ENCODE data around the gene FXYD3. TPM values are rescaled to one million over a fixed set of nuclear protein-coding genes. Genes with fewer than 3 reads are reported as not detected.
A peak's percentile ranks its signal among the peaks of the same experiment; 100 is the strongest.

The FXYD3 gene
- total RNA-seq, 1 donor from 2014 or later, result not detected

GRCh38 chr19:35122687-35123551 lies 7.3 kb downstream of the FXYD3 start:
- Mint-ChIP-seq H3K9me3 (ENCODE audit: unreplicated experiment) (no peaks in the 10 kb centered on the region), H3K27me3 (ENCODE audit: unreplicated experiment) (peaks cover 4% of the 10 kb centered on the region), H3K36me3 (ENCODE audit: low read depth, unreplicated experiment) (no peaks in the 10 kb centered on the region), H3K4me1 (ENCODE audit: unreplicated experiment) (peaks cover 9% of the 10 kb centered on the region), H3K27ac (ENCODE audit: unreplicated experiment) (no peak overlapping the region), H3K4me3 (ENCODE audit: unreplicated experiment) (no peak overlapping the region)
- TF ChIP-seq, protein P1, sequence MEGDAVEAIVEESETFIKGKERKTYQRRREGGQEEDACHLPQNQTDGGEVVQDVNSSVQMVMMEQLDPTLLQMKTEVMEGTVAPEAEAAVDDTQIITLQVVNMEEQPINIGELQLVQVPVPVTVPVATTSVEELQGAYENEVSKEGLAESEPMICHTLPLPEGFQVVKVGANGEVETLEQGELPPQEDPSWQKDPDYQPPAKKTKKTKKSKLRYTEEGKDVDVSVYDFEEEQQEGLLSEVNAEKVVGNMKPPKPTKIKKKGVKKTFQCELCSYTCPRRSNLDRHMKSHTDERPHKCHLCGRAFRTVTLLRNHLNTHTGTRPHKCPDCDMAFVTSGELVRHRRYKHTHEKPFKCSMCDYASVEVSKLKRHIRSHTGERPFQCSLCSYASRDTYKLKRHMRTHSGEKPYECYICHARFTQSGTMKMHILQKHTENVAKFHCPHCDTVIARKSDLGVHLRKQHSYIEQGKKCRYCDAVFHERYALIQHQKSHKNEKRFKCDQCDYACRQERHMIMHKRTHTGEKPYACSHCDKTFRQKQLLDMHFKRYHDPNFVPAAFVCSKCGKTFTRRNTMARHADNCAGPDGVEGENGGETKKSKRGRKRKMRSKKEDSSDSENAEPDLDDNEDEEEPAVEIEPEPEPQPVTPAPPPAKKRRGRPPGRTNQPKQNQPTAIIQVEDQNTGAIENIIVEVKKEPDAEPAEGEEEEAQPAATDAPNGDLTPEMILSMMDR (IDR thresholded peaks at IDR 0.05; ENCODE audit: unreplicated experiment), result no peak
- DNase-seq (ENCODE audit: low spot score), result no peak

DNA sequence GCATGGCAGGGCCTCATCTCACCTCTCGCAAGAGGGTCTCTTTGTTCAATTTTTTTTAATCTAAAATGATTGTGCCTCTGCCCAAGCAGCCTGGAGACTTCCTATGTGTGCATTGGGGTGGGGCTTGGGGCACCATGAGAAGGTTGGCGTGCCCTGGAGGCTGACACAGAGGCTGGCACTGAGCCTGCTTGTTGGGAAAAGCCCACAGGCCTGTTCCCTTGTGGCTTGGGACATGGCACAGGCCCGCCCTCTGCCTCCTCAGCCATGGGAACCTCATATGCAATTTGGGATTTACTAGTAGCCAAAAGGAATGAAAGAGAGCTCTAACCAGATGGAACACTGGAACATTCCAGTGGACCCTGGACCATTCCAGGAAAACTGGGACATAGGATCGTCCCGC lies 8.0 kb downstream of the FXYD3 start:
- Mint-ChIP-seq H3K36me3 (ENCODE audit: low read depth, unreplicated experiment) (no peaks in the 10 kb centered on the region), H3K27ac (ENCODE audit: unreplicated experiment) (no peak overlapping the region), H3K4me1 (ENCODE audit: unreplicated experiment) (peaks cover 9% of the 10 kb centered on the region), H3K27me3 (ENCODE audit: unreplicated experiment) (peaks cover 7% of the 10 kb centered on the region), H3K4me3 (ENCODE audit: unreplicated experiment) (no peak overlapping the region), H3K9me3 (ENCODE audit: unreplicated experiment) (no peaks in the 10 kb centered on the region)
- DNase-seq (ENCODE audit: low spot score), result no peak
- TF ChIP-seq, protein P1 (IDR thresholded peaks at IDR 0.05; ENCODE audit: unreplicated experiment), result no peak

GRCh38 chr19:35124098-35125060 lies 8.8 kb downstream of the FXYD3 start:
- no peaks in the 10 kb centered on the region for H3K9me3 Mint-ChIP-seq (ENCODE audit: unreplicated experiment)
- no peaks in the 10 kb centered on the region for H3K36me3 Mint-ChIP-seq (ENCODE audit: low read depth, unreplicated experiment)
- no peak overlapping the region for H3K27ac Mint-ChIP-seq (ENCODE audit: unreplicated experiment)
- H3K4me1 Mint-ChIP-seq (ENCODE audit: unreplicated experiment), result peaks cover 9% of the 10 kb centered on the region
- peak overlapping the region; percentile 74 for H3K4me3 Mint-ChIP-seq (ENCODE audit: unreplicated experiment)
- peak; percentile 56 for DNase-seq (ENCODE audit: low spot score)
- TF ChIP-seq, protein P1 (IDR thresholded peaks at IDR 0.05; ENCODE audit: unreplicated experiment), result no peak
- H3K27me3 Mint-ChIP-seq (ENCODE audit: unreplicated experiment), result peaks cover 7% of the 10 kb centered on the region

DNA sequence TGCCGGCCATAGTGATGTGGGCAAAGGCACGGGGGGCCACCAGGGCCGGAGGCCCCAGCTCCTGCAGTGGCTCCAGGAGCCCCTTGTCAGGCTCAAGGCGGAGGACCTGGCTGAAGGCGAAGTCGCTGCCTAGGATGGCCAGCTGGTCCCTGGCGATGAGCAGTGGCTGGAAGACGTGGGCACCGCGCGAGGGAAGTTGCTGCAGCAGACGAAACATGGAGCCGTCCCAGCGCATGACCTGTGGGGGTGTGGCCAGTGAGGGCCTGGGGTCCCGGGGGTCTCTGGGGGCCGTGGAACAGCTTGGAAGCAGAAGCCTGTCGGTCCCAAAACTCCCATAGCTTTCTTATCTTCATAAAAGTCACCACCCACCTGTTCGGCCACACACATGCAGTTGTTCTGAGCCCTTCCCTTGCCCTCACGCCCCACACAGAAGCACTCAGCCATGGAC lies 9.7 kb downstream of the FXYD3 start:
- TF ChIP-seq, protein P1 (IDR thresholded peaks at IDR 0.05; ENCODE audit: unreplicated experiment), result no peak
- no peak for DNase-seq (ENCODE audit: low spot score)
- peaks cover 9% of the 10 kb centered on the region for H3K4me1 Mint-ChIP-seq (ENCODE audit: unreplicated experiment)
- no peaks in the 10 kb centered on the region for H3K36me3 Mint-ChIP-seq (ENCODE audit: low read depth, unreplicated experiment)
- no peak overlapping the region for H3K27ac Mint-ChIP-seq (ENCODE audit: unreplicated experiment)
- H3K9me3 Mint-ChIP-seq (ENCODE audit: unreplicated experiment), result no peaks in the 10 kb centered on the region
- peaks cover 10% of the 10 kb centered on the region for H3K27me3 Mint-ChIP-seq (ENCODE audit: unreplicated experiment)
- no peak overlapping the region for H3K4me3 Mint-ChIP-seq (ENCODE audit: unreplicated experiment)
